Spleen (tissue), 11 donors: Measurements from ENCODE around the gene TWIST1. TPM values are rescaled to one million over a fixed set of nuclear protein-coding genes. Genes with fewer than 3 reads are reported as not detected.

ENCODE experiments used
- DNase-seq: peaks from one replicate; pipeline ENCODE4 v3.0.0-alpha.2; 2020
- H3K27ac ChIP-seq, 8 donors: fragments of 200-600 bp; sonication (generic) in 7 of 8; 1 replicate in 4 of 8; 2 replicates in 4 of 8; pipeline versions ENCODE4 v1.5.0 to v1.8.0; 2016 to 2021; ENCODE audit warnings: inconsistent platforms in 4 of 8, mild to moderate bottlenecking in 4 of 8, moderate library complexity in 1 of 8
- H3K27me3 ChIP-seq, 7 donors: fragments of 200-600 bp; sonication (generic) in 6 of 7; replicated peaks in 1 of 7; 1 replicate in 4 of 7; 2 replicates in 3 of 7; pipeline versions ENCODE4 v1.5.0 to v1.8.0; 2016 to 2021; ENCODE audit warnings: inconsistent platforms in 3 of 7, mild to moderate bottlenecking in 1 of 7
- H3K36me3 ChIP-seq, 6 donors: fragments of 200-600 bp; sonication (generic) in 5 of 6; 1 replicate in 4 of 6; 2 replicates in 2 of 6; pipeline versions ENCODE4 v1.5.0 to v1.8.0; 2016 to 2021; ENCODE audit warnings: inconsistent platforms in 2 of 6
- H3K4me1 ChIP-seq, 6 donors: fragments of 200-600 bp; sonication (generic) in 5 of 6; 1 replicate in 3 of 6; 2 replicates in 3 of 6; pipeline versions ENCODE4 v1.5.0 to v1.8.0; 2016 to 2021; ENCODE audit warnings: inconsistent platforms in 3 of 6
- H3K4me3 ChIP-seq, 8 donors: fragments of 200-600 bp; sonication (generic) in 7 of 8; 1 replicate in 4 of 8; 2 replicates in 4 of 8; pipeline versions ENCODE4 v1.5.0 to v1.8.0; 2016 to 2021; ENCODE audit warnings: inconsistent platforms in 4 of 8, mild to moderate bottlenecking in 4 of 8, moderate library complexity in 2 of 8
- H3K9me3 ChIP-seq, 8 donors: fragments of 200-600 bp; sonication (generic) in 7 of 8; 1 replicate in 4 of 8; 2 replicates in 4 of 8; pipeline versions ENCODE4 v1.5.0 to v1.8.0; 2016 to 2021; ENCODE audit warnings: inconsistent platforms in 4 of 8
- CTCF ChIP-seq, 11 experiments: fragments of 200-600 bp in 7 of 11; fragments of 450-650 bp in 4 of 11; sonication (generic) in 4 of 11; IDR thresholded peaks in 8 of 11; conservative IDR thresholded peaks in 3 of 11; 1 replicate in 7 of 11; 2 replicates in 4 of 11; pipeline versions ENCODE4 v1.4.0 to v1.8.0; 2016 to 2021; ENCODE audit warnings: antibody characterized with exemption in 11 of 11, inconsistent platforms in 4 of 11, mild to moderate bottlenecking in 1 of 11
- POLR2A ChIP-seq, 3 donors: fragments of 450-650 bp; IDR thresholded peaks; one replicate each; pipeline ENCODE4 v1.5.1; 2017; ENCODE audit warnings: antibody characterized with exemption in 3 of 3, mild to moderate bottlenecking in 1 of 3
- POLR2AphosphoS5 ChIP-seq, 3 donors: sonication (generic); formaldehyde crosslinking; IDR thresholded peaks; one replicate each; pipeline ENCODE4 v1.5.1; 2017; ENCODE audit warnings: antibody characterized with exemption in 3 of 3
- WGBS, 5 donors: extraction: QIAGEN DNeasy Blood & Tissue Kit in 3 of 5; methylation state at CpG; one replicate each; pipeline versions ENCODE4 v1.1.5 to v1.1.7; 2013 to 2018; 5-methylcytosine and 5-hydroxymethylcytosine counted together
- intact Hi-C: fragments of 100-400 bp; cut with DNase I; formaldehyde crosslinking; loops from one replicate; pipeline ENCODE4 v1.15.0; 2023; ENCODE audit warnings: low total_unique reads
- polyA plus RNA-seq, 3 donors: library from polyadenylated mRNA; stranded (reverse); fragments of 200-250 nt; gene quantifications; one replicate each; pipeline ENCODE4 v1.2.1, GENCODE V29; 2013
- total RNA-seq, 7 donors: library from RNA; depleted of rRNA in 3 of 7; stranded (reverse); fragments of >200 nt in 3 of 7; fragmentation: NEBNext Ultra II Directional in 4 of 7; extraction: Animal tissue kit (Norgen Biotek cat#: 25700) in 4 of 7; gene quantifications; one replicate each; pipeline versions ENCODE4 v1.1.0 to v1.2.1, GENCODE V29; 2016 to 2021
- donor health status: healthy with polysubstance abuse.
- donor health status: DM: no; HTN: no; CAD: no; lungs with moderate emphysema.
- donor health status: DM: no; HTN: no; CAD: no.
- donor health status: Bipolar disorder and iron deficiency.
- donor health status: healthy.
- donor health status: DM: no; HTN: no; CAD: no.
- donor health status: DM: yes; HTN: yes; CAD: no.

Gene TWIST1
- total and polyA plus RNA-seq, 10 donors, result 0.33 TPM; not detected in 9

GRCh38 chr7:19139706-19140327 lies 22.4 kb upstream of the TWIST1 start:
- no peak overlapping the region for H3K4me3 ChIP-seq
- no peak overlapping the region for H3K27ac ChIP-seq
- peaks cover 0 to 6% (median 0%) of the 10 kb centered on the region in 6 donors for H3K4me1 ChIP-seq
- no peaks in the 10 kb centered on the region for H3K36me3 ChIP-seq
- no peak for DNase-seq
- WGBS, 5 donors, result 84 to 89% (median 86%) methylated on average over 4 of the region's 4 CpGs
- intact Hi-C loops, result no loop called here
- no peak for TF ChIP-seq POLR2A (IDR thresholded peaks at IDR 0.05)
- TF ChIP-seq CTCF (IDR thresholded peaks at IDR 0.05 in 8 of 11, conservative IDR thresholded peaks at IDR 0.05 in 3 of 11), result no peak
- no peak for TF ChIP-seq POLR2AphosphoS5 (IDR thresholded peaks at IDR 0.05)
- H3K9me3 ChIP-seq, result no peaks in the 10 kb centered on the region
- H3K27me3 ChIP-seq, result peaks cover 0 to 39% (median 24%) of the 10 kb centered on the region in 7 donors

- intact Hi-C loops, result no loop called here
- H3K4me1 ChIP-seq, result no peaks in the 10 kb centered on the region
- peaks cover 0 to 20% (median 0%) of the 10 kb centered on the region in 7 donors for H3K27me3 ChIP-seq
- no peak overlapping the region for H3K4me3 ChIP-seq
- no peak for DNase-seq
- WGBS, 5 donors, result 58 to 77% (median 60%) methylated on average over 4 of the region's 4 CpGs
- no peak for TF ChIP-seq POLR2AphosphoS5 (IDR thresholded peaks at IDR 0.05)
- no peak for TF ChIP-seq CTCF (IDR thresholded peaks at IDR 0.05 in 8 of 11, conservative IDR thresholded peaks at IDR 0.05 in 3 of 11)
- H3K36me3 ChIP-seq, result no peaks in the 10 kb centered on the region
- no peak overlapping the region for H3K27ac ChIP-seq
- no peaks in the 10 kb centered on the region for H3K9me3 ChIP-seq
These were observed 16.4 kb upstream of the TWIST1 start for GRCh38 chr7:19133886-19134285.

- Histone ChIP-seq H3K4me3 (no peak overlapping the region), H3K4me1 (no peaks in the 10 kb centered on the region), H3K27me3 (peaks cover 0 to 20% (median 0%) of the 10 kb centered on the region in 7 donors), H3K36me3 (no peaks in the 10 kb centered on the region), H3K9me3 (no peaks in the 10 kb centered on the region), H3K27ac (no peak overlapping the region)
- no peak for DNase-seq
- WGBS, 5 donors, result 75 to 87% (median 80%) methylated on average over 4 of the region's 4 CpGs
- TF ChIP-seq CTCF (IDR thresholded peaks at IDR 0.05 in 8 of 11, conservative IDR thresholded peaks at IDR 0.05 in 3 of 11) (no peak), POLR2A (IDR thresholded peaks at IDR 0.05) (no peak), POLR2AphosphoS5 (IDR thresholded peaks at IDR 0.05) (no peak)
- intact Hi-C loops, result no loop called here
These were observed 16.0 kb upstream of the TWIST1 start for GRCh38 chr7:19133390-19133789.

- Histone ChIP-seq H3K36me3 (no peaks in the 10 kb centered on the region), H3K27ac (no peak overlapping the region), H3K4me3 (no peak overlapping the region), H3K4me1 (no peaks in the 10 kb centered on the region), H3K9me3 (no peaks in the 10 kb centered on the region), H3K27me3 (peaks cover 0 to 44% (median 0%) of the 10 kb centered on the region in 7 donors)
- no peak for DNase-seq
- no peak for TF ChIP-seq POLR2AphosphoS5 (IDR thresholded peaks at IDR 0.05)
- no peak for TF ChIP-seq CTCF (IDR thresholded peaks at IDR 0.05 in 8 of 11, conservative IDR thresholded peaks at IDR 0.05 in 3 of 11)
- intact Hi-C loops, result no loop called here
- 69 to 89% (median 83%) methylated on average over 1 of the region's 1 CpG for WGBS, 5 donors
These were observed 11.4 kb upstream of the TWIST1 start for GRCh38 chr7:19128856-19129255.
